GM19467 (cell line): ENCODE results near the gene FKBP9.
"Not testable (repeated sequence)": the region's sequence is repeated elsewhere in the genome, so short reads cannot be mapped to it uniquely, and the experiment has no call there.

Source experiments
- ATAC-seq: cut with Tn5 transposase; IDR thresholded peaks from one replicate; pipeline ENCODE4 v1.9.1; 2021; ENCODE audit warnings: mild to moderate bottlenecking, moderate library complexity; ENCODE audit not compliant: unreplicated experiment

FKBP9 gene

DNA sequence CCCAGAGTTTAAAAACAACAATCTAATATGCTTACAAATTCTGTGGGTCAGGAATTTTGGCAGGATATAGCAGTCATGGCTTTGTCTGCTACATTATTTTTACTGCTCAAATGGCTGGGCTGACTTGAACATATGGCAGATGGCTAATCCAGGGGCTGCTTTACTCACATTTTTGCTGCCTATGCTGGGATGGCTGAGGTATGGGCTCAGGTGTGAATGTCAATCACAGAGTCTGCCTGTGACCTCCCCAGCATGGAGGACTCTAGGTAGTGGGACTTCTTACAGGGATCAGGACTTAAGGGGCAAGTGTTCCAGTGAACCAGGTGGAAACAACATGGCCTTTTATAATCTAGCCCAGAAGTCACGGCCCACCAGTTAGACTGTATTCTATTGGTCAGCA, 4.4 kb upstream of the FKBP9 start:
- no peak for ATAC-seq

DNA sequence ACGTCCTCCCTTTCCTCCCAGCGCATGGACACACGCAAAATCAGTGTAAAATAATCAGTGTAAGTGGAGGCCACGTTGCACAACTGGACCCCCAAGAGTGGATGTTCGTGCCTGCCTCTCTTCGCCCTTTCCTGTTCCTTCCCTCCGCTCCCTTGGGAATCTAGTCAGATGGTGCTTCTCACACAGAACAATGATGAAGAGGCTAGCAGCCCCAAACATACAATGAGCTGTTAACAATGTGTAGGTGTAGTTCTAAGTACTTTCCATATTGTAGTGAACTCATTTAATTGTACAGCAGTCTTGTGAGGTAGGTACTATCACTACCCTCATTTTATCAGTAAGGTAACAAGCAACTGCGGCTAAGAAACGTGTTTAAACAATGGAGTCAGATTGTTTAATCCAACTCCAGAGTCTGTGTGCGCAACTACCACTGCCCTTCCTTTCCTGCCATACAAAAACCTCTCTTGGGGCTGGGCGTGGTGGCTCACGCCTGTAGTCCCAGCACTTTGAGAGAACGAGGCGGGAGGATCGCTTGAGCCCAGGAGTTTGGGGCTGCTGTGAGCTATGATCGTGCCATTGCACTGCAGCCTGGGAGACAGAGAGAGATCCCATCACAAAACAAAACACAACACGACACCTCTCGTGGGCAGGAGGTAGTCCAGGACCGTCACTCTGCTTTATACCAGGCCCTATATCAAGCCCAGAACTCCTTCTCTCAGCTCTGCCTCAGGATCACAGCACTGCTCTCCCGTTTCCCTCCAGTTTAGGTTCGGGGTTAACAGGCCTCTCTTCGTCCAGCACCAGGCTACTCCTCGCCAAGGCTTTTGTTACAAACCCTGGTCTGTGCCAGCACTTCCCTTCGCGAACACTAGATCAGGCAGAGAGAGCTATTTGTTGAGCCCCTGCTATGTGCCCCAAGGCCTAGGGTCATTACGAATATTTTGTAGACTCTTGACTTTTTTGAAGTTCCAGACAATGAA, 1.1 kb downstream of the FKBP9 start:
- ATAC-seq: no peak

DNA sequence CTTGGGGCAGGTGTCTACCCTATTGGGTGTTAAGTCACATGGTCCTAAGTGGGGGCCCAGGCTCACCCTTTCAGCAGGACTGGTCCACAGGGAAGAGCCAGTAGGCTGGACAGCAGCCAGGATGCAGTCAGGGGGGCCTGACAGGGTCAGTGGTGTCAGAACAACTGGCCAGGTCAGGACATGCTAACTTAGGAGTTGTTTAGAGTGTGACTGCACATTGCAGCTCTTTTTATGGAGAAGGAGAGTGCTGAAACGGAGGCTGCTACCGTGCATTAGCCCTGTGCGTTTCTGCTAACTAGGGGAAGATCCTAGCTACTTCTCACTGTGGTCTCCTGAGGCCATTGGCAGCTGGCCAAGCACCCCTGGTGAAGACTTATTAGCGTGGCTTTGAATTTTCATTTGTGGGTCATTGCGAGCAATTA, 6.7 kb downstream of the FKBP9 start:
- not testable (repeated sequence) for ATAC-seq

DNA sequence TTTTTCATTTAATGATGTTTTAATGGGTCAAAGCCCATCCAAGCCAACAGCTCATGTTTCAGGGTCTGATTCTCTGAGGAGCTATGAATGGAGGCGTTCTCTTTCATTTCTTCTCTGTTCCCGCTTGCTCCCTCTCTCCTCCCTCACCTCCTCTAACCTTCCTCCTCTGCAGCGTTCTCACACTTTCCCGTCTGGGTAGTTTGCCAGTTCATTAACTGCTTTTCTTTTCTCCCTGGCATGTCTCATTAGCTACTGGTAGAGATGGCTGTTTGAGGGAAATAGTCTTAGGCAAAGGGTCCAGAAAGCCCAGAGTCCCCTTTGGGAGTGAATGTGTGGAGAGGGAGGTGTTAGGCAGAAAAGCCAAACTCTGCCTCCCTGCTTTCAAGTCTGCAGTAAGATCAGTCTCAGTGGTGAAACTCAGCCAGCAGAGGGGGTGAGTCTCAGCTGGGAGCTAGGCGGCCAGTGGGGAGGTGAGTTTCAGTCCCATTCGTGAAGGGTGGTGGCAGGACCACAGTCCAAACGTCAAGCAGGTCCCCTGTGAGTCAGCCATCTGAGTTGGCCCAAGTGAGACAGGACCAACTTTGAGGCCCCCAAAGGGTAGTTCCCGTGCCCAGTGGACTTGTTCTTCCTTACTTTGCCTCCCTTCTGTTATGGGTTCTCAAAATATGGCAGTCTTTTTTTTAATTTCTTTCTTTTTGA, 7.4 kb downstream of the FKBP9 start:
- peak; percentile 92 for ATAC-seq

DNA sequence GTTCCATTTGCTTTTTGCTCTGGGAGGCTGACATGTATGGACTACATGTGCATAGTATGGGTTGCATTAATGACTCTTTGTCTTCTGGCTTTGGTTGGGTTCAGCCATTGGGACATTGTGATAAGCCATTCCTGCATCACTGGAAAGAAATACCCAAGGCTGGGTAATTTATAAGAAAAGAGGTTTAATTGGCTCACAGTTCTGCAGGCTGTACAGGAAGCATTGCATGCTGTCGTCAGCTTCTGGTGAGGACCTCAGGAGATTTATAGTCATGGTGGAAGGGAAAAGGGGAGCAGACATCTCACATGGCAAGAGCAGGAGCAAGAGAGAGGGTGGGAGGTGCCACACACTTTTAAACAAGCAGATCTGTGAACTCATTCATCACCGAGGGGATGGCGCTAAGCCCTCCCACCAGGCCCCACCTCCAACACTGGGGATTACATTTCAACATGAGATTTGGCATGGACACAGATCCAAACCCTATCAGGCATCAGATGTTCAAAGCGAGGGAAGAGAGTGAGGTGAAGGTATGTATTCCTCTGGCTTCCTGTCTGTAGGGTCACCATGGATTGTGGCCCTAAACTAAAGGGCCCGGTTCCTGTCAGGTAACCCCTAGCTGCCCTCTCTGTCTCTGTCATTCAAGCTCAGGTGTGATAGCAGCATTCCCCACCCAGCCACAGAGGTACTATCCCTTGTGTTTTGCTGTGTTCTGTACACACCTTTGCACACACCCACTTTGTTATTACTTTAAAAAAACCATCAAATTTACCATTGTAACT, 9.4 kb downstream of the FKBP9 start:
- not testable (repeated sequence) for ATAC-seq

DNA sequence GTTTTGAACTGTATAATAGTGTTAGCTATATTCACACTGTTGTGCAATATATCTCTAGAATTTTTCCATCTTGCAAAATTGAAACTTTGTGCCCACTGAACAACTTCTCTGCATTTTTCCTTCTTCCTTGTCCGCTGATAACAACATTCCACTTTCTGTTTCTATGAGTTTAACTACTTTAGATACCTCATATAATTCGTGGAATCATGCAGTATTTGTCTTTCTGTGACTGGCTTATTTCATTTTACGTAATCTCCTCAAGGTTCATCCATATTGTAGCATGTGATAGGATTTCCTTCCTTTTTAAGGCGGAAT, 10.0 kb downstream of the FKBP9 start:
- ATAC-seq: not testable (repeated sequence)

DNA sequence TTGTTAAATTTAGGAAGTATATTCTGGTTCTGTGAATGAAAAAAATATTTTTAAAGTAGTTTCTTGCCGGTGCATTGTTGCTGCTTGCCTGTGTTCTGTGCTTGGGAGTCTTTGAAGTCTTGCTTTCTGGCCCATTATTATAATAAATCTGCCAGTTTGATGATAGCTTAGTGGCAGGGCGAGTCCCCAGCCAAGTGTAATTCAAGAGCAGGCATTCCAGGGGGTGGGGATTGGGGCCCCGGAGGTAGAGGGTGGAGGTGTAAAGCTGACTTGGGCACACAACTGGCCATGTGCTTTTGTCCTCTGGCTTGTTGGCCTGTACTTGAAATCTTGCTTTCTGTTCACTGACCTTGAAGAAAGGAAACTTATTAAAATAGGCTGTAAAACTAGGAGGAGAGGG, 14.7 kb downstream of the FKBP9 start:
- ATAC-seq: not testable (repeated sequence)

DNA sequence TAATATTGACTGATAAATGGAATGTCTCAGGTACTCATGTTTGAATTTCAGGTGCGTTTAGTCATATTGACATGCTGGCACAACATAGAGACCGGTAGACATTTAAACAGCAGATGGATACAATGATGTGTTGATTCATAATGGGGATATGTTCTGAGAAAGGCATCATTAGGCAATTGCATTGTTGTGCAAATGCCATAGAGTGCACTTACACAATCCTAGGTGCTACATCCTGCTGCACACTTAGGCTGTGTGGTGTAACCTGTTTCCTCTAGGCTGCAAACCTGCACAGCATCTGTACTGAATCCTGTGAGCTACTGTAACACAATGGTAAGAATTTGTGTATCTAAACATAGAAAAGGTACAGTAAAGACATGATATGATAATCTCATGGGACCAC, 19.9 kb downstream of the FKBP9 start:
- not testable (repeated sequence) for ATAC-seq

DNA sequence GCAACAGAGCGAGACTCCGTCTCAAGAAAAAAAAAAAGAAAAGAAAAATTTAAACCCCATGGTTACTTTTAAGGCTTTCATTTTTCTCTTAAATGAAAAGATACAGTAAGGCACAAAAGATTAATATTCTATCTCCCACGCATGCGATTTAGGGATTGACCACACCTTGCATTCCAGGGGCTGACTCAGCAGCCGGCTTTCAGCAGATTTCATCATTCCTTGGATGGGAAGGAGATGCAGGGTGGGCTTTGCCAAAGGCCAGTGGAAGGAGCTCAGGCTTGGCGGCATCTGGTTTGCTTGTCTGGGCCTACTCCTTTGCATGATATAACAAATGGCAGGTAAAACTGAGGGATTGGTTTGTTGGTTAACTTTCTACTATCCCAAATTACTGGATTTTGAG, 22.0 kb downstream of the FKBP9 start:
- ATAC-seq: not testable (repeated sequence)

DNA sequence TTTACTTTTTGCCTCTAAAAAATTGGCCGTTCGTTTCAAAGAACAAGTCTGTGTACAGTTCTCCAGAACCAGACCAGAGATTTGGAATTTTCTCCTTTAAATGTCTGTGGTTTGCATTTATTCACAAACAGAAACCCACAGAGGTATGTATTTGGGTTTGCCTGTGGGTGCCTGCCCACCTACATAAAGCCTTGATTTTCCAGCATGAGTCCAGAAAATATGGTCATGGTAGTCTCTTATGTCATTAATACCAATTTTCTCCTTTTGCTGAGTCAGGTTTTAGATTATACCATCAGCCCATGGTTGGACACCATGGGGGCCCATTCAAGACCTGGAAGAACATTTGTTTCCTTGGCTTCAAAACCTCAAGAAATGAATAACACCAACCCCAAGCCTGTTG, 22.7 kb downstream of the FKBP9 start:
- not testable (repeated sequence) for ATAC-seq

DNA sequence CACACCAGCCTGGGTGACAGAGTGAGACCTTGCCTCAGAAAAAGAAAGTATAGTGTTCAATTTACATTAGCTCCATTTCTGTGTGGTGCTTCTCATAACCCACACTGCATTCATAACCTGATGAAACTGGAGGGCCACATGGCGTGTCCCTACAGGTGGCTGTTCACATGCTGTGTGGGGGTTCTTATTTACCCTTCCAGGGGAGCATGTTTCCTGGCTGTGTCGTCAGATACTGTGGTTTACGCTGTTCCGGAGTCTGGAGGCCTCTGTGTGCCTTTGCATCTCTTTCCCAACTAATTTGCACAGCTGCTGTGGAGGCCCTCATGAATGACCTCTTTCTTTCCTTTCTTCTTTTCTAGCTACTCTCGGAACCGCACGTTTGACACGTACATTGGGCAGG, 30.9 kb downstream of the FKBP9 start:
- peak; percentile 51 for ATAC-seq

DNA sequence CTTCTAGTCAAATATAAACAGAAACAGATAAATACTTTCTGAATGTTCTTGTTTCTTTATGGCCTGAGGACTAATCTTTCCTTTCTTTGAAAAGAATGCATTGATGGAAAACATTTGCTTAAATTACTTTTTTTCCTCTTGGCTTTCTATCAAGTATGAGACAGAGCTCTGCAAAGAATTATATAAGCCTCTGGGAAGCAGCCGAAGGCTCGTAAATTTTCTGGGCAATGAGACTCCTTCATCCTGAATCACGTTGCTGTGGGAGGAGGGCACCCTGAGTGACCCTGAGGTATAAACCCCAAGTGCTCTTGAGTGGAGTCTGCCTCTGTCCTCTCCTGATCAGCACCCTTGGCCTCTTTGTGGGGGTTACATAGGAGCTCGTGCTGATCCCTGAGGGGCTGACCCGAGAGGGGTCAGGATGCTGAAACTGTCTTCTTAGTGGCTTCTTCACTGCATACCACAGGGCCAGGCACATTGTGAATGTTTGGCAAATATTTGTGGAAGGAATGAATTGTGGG, 33.9 kb downstream of the FKBP9 start:
- ATAC-seq: not testable (repeated sequence)

DNA sequence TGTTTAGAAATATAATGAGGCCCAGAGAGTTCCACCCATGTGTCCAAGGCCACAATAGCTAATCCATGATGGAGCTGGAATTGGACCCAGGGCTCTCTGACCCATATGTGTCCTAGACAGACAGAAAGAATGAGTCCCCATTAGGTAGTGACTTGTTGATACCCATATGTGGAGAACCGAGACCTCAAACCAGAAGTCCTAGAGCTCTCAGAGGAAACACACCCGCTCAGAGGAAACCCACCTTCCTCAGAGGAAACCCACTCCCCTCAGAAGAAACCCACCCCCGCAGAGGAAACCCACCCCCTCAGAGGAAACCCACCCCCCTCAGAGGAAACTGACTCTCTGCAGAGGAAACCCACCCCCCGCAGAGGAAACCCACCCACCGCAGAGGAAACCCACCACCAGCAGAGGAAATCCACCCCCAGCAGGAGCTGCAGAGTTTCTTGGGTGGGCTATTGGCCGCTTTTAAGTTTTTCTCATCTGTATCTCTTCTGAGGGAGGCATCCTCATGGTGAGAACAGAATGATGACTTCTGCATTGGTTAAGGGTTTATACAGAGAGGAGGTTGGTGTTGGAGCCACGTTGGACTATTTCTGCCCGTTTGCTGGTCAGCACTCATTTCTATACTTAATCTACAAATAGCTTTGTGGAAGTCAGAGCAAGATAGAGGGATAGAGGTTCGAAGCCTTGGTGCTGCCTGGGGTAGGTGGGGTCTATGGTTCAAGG, 34.9 kb downstream of the FKBP9 start:
- ATAC-seq: not testable (repeated sequence)

DNA sequence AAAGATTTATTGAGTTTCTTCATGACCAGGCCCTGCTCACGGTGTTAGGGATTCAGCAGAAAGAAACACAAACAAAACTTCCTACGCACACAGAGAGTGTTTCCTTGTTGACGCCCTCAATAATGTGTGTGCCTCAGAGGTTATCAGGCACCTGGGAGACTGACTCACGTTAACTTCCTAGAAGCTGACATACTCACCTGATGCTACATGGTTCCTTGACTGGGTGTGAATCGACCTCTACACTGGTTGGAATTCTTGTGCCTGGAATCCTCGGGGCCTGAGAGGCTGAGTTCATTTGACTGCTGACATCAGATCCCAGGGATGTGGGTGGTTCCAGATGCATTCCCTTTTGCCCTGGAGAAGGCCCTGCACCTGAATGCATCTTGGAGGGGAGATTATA, 35.5 kb downstream of the FKBP9 start:
- ATAC-seq: not testable (repeated sequence)

DNA sequence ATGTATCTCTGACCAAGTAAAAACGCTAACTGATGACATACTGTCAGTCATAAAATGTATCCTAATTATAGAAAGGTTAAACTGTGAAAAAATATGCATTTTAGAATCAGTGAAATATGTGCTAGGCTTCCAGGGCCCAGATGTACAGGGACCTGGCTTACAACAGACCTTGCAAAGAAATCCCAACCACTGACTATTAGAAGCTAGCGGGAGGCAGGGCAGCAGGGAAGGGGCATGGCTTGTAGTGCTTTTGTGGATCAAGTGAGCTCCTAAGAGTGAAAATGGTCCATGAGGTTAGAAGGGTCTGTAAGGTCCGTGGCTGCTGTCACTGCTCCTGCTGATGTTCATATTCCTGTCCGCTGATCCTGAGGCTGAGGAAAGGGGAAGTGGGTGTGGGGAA, 40.7 kb downstream of the FKBP9 start:
- not testable (repeated sequence) for ATAC-seq

DNA sequence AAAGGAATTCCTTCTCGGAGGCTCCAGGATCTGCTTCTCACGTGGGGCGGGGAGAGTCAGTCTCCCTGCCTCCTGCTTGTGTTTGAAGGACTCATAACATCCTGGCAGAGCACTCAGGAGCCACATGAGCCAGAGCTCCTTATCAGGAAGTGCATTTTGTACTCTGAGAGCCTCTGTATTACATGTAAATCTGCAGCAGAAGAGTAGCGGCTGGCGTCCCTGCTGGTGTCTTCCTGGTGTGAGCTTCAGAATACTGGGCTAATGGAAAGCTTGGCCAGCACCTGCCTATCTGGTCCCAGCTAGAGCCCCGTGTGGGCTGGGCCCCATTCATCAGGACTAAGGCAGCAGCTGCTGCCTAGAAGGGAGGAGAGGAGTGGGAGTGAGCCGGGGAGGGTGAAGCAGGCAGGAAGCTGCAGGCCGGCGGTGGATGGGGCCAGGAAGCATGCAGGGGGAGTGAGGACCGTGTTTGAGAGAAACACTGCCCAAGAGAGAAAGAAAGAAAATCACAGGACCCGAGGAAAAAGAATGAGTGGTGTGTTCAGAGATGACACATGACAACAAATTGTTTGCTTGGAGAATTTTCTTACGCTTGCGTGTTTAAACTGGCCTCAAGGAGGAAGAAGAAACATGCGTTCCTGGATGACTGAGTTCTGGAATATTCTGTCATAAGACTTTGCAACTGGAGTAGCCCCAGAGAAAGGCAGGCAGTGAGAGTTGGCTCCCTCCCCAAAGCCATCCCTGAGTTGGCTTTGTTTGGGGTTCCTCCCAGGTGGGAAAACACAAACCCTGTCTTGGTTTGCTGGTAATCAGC, 41.3 kb downstream of the FKBP9 start:
- not testable (repeated sequence) for ATAC-seq

DNA sequence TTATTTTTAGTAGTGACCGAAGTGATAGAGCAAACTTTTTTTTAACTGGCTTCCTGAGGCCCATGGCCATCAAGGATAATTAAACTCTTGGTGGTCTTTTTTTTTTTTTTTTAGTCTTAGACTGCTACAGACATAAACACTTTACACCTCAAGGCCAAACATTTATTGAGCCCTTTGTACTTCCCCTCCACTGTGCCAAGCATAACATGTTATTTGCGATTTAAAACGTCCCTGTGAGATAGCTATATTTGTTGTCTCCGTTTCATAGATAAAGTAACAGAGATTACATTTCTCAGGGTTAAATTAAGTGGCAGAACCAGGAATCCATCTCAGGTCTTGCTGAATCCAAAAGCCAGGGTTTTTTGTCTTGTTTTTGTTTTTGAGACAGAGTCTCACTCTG, 42.1 kb downstream of the FKBP9 start:
- not testable (repeated sequence) for ATAC-seq

DNA sequence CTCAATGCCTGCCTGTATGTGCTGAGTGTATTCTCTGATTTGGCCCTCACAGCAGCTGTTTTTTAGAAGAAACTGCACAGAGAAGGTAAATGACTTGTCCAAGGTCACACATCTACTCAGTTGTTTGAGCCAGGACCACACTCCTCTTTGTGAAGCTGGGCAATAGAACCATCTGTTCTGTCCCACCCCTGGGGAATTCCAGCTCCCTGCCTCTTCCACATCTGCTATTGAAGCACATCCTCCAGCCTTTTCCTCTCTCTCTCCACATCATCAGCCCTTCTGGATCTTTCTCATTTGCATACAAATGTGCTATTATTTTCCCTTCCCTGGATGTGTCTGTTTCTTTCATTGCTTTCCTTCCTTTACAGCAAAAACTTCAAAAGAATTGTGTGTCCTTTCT, 45.9 kb downstream of the FKBP9 start:
- not testable (repeated sequence) for ATAC-seq

DNA sequence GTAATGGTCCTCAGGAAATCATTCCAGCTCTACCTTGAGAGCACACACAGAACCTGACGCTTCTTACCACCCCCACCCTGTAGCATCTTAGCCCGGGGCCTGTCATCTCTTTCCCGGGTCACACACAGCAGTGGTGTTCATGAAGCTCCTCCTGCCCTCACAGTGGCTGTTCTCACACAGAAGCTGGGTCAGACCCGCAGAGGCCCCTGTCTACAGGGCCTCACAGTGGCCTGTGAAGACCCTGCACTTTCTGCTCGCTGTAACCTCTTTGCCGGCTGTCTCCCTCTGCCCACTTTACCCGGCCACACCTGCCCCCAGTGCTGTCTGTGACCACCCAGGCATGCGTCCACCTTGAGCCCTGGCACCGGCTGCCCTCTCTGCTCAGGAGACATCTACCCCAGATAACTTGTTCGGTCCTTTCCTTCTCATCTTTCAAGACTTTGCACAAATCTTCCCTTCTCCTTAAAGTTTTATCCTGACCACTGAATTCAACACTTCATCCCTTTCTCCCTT, 46.9 kb downstream of the FKBP9 start:
- ATAC-seq: not testable (repeated sequence)
